ENCODE results near the gene SYTL3. TPM values are rescaled to one million over a fixed set of nuclear protein-coding genes. Genes with fewer than 3 reads are reported as not detected.

Gene SYTL3
- total and polyA plus RNA-seq, 2 of the 8 experiments (the other 6 are each of a cell fraction or from before 2014, with no cell fraction given) = 0.27 to 0.99 TPM

- Histone ChIP-seq H2AK5ac (ENCODE audit: low read depth, low read length) (no peak overlapping the region), H3K27me3 (replicated peaks in 1 of 4; ENCODE audit: control insufficient read depth in 3 of 4, extremely low read depth in 1 of 4, insufficient read depth in 3 of 4, low read length in 3 of 4) (no peaks in the 10 kb centered on the region), H3K4ac (replicated peaks; ENCODE audit: insufficient read length, low read depth, low read length) (no peak overlapping the region), H2BK120ac (replicated peaks; ENCODE audit: low read depth, low read length) (no peak overlapping the region), H3K79me1 (ENCODE audit: low read depth, low read length) (peaks cover 3% of the 10 kb centered on the region; the same call in 1 of the 2 replicates), H3K79me2 (ENCODE audit: control insufficient read depth in 1 of 2, insufficient read depth in 2 of 2, low read length in 2 of 2) (peaks cover 59 to 97% of the 10 kb centered on the region in 2 experiments), H3K18ac (ENCODE audit: extremely low read depth, low read length) (no peak overlapping the region), H3K23me2 (ENCODE audit: low read depth, low read length) (no peaks in the 10 kb centered on the region), H3K4me2 (ENCODE audit: insufficient read depth in 1 of 2, low read depth in 2 of 2, low read length in 2 of 2) (no peak overlapping the region; a peak in 1 of 4 replicates), H2BK15ac (ENCODE audit: low read length) (no peak overlapping the region), H3K4me3 (ENCODE audit: extremely low read depth in 1 of 4, insufficient read depth in 2 of 4, low read depth in 3 of 4, low read length in 4 of 4) (no peak overlapping the region), H4K5ac (ENCODE audit: insufficient read length, low read depth, low read length) (no peak overlapping the region), H3K23ac (ENCODE audit: insufficient read length) (no peak overlapping the region), H3K4me1 (replicated peaks in 1 of 4; ENCODE audit: control insufficient read depth in 3 of 4, insufficient read depth in 4 of 4, low read length in 3 of 4) (peaks cover 12 to 29% (median 21%) of the 10 kb centered on the region in 4 experiments), H4K20me1 (replicated peaks in 1 of 2; ENCODE audit: control insufficient read depth in 1 of 2, insufficient read depth in 2 of 2, low read length in 2 of 2) (peaks cover 42 to 48% of the 10 kb centered on the region in 2 experiments), H2AFZ (ENCODE audit: low read length) (no peak overlapping the region), H4K91ac (replicated peaks; ENCODE audit: insufficient read length, low read length) (no peak overlapping the region), H3K56ac (replicated peaks; ENCODE audit: insufficient read length, low read depth, low read length) (no peak overlapping the region), H3K14ac (ENCODE audit: insufficient read length) (no peak overlapping the region), H2BK20ac (ENCODE audit: low read length) (no peak overlapping the region), H3K9me3 (ENCODE audit: insufficient read depth in 2 of 2, low read depth in 1 of 2, low read length in 1 of 2) (no peaks in the 10 kb centered on the region), H3K36me3 (ENCODE audit: control insufficient read depth in 2 of 4, insufficient read depth in 4 of 4, low read length in 3 of 4) (peaks cover 0 to 19% (median 0%) of the 10 kb centered on the region in 4 experiments; a peak in 2 of 8 replicates), H3K27ac (ENCODE audit: low read depth, low read length) (no peak overlapping the region), H2BK12ac (ENCODE audit: low read depth, low read length) (no peak overlapping the region), H4K8ac (ENCODE audit: extremely low read depth, insufficient read depth, low read length) (no peak overlapping the region), H2BK5ac (ENCODE audit: low read depth, low read length) (no peak overlapping the region), H3K9ac (replicated peaks in 1 of 4; ENCODE audit: extremely low read depth in 1 of 4, low read depth in 3 of 4, low read length in 3 of 4) (no peak overlapping the region; a peak in 1 of 7 replicates)
- 93% methylated on average over 7 of the region's 7 CpGs; no CpG with 5 or more reads in 1 of the 2 experiments for WGBS, 2 experiments (ENCODE audit: extremely low coverage in 1 of 2, insufficient coverage in 1 of 2, insufficient read length in 1 of 2, insufficient replicate concordance in 2 of 2, low coverage in 1 of 2, low lambda C conversion rate in 2 of 2, missing lambda C conversion rate in 1 of 2)
- FAIRE-seq = no peak
- CTCF ChIA-PET (ENCODE audit: partially characterized antibody) = interaction anchor here (0.6 to 3.0 kb wide), 8 partner anchors 9 to 302 kb away, joined by 3 to 15 read pairs (median 4); no protein-coding TSS in a partner anchor
- no peak for TF ChIP-seq TAF1 (IDR thresholded peaks at IDR 0.05; ENCODE audit: low read depth, low read length)
- TF ChIP-seq POLR2AphosphoS5 (IDR thresholded peaks at IDR 0.05; ENCODE audit: low read depth, low read length) = peak; percentile 46; the same call in 1 of the 2 replicates
- 0 out of 3 replicates have a peak, but pooled peaks of 1 of the 2 experiments have one; percentile 34 for TF ChIP-seq POLR2A (IDR thresholded peaks at IDR 0.05; ENCODE audit: control extremely low read depth in 1 of 2, low read depth in 2 of 2, low read length in 2 of 2)
- no peak for DNase-seq (ENCODE audit: low read depth in 1 of 2, low spot score in 2 of 2)
- POLR2A ChIA-PET (ENCODE audit: partially characterized antibody) = interaction anchor here (0.8 to 2.3 kb wide), 5 partner anchors 10 to 38 kb away, joined by 3 to 13 read pairs (median 8); no protein-coding TSS in a partner anchor
These were observed 151.9 kb downstream of the SYTL3 start for GRCh38 chr6:158801655-158802294.
